Measurements from ENCODE around the gene SEZ6L2. TPM values are rescaled to one million over a fixed set of nuclear protein-coding genes. Genes with fewer than 3 reads are reported as not detected.
A peak's percentile ranks its signal among the peaks of the same experiment; 100 is the strongest.

SEZ6L2 gene
- total and polyA plus RNA-seq, 2 of the 13 experiments (the other 11 are each of a cell fraction or from before 2014, with no cell fraction given) = 14.9 to 16.9 TPM

DNA sequence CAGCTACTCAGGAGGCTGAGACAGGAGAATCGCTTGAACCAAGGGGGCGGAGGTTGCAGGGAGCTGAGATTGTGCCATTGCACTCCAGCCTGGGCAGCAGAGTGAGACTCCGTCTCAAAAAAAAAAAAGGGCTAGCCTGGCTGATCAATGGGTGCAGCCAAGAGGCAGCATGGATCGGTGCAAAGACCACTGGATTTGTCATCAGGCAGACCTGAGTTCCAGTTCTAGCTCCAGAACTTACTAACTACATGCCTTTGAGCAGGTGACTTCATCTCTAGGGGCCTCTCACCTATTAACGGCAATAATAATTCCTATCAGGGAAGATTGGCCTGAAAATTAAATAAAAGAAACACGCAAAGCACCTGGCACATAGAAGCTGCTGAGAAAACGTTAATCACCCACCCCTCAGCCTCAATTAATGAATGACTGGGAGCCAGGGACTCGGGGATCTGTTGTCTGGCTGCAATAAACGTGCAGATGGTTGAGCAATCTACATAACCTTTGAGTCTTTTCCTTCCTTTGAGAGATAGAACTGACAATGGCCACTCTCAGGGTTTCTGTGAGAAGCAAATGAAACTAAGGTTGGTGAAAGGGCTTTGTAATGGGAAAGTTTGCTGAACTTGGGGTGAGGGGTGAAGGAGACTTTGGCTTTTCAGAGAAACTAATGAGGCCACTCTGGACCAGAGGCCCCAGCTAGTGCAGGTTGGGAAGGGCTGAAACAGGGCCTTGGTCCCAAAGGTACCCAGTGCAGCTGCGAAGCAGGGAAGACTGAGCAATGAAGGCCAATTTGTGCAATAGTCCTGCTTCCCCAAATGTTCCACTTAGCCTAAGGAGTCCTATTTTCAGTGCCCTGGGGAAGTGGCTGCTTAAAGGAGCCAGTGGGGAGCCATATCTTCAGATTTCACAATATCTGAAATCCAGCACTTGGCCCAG is 7.6 kb downstream of the SEZ6L2 start (continued):
- TF ChIP-seq ZFP82 (CRISPR knock-in tag; IDR thresholded peaks at IDR 0.05; ENCODE audit: borderline replicate concordance) = no peak
- no peak; the same call in 1 of the 2 replicates for TF ChIP-seq HMG20B (CRISPR knock-in tag; conservative IDR thresholded peaks at IDR 0.05)
- no peak for TF ChIP-seq KDM4B (CRISPR knock-in tag; IDR thresholded peaks at IDR 0.05)
- TF ChIP-seq BCL3 (CRISPR knock-in tag; IDR thresholded peaks at IDR 0.05) = no peak
- TF ChIP-seq AGO2 (optimal IDR thresholded peaks at IDR 0.05; ENCODE audit: low read depth, low read length) = no peak
- TF ChIP-seq, protein P1, sequence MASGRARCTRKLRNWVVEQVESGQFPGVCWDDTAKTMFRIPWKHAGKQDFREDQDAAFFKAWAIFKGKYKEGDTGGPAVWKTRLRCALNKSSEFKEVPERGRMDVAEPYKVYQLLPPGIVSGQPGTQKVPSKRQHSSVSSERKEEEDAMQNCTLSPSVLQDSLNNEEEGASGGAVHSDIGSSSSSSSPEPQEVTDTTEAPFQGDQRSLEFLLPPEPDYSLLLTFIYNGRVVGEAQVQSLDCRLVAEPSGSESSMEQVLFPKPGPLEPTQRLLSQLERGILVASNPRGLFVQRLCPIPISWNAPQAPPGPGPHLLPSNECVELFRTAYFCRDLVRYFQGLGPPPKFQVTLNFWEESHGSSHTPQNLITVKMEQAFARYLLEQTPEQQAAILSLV (CRISPR knock-in tag; IDR thresholded peaks at IDR 0.05; ENCODE audit: borderline replicate concordance) = no peak
- TF ChIP-seq MYPOP (CRISPR knock-in tag; IDR thresholded peaks at IDR 0.05) = 0 out of 2 replicates have a peak, but pooled peaks have one; percentile 23
- no peak for TF ChIP-seq YEATS2 (CRISPR knock-in tag; IDR thresholded peaks at IDR 0.05; ENCODE audit: borderline replicate concordance)
- TF ChIP-seq ZNF549 (CRISPR knock-in tag; IDR thresholded peaks at IDR 0.05) = no peak
- TF ChIP-seq ZNF800 (CRISPR knock-in tag; IDR thresholded peaks at IDR 0.05) = no peak; the same call in 1 of the 2 replicates
- no peak for TF ChIP-seq ZNF674 (CRISPR knock-in tag; IDR thresholded peaks at IDR 0.05; ENCODE audit: low read depth)
- TF ChIP-seq HMGA1 (CRISPR knock-in tag; conservative IDR thresholded peaks at IDR 0.05) = no peak
- TF ChIP-seq ZNF629 (CRISPR knock-in tag; conservative IDR thresholded peaks at IDR 0.05) = peak; percentile 94
- peak; percentile 73; the same call in 1 of the 2 replicates for TF ChIP-seq FOXJ3 (CRISPR knock-in tag; IDR thresholded peaks at IDR 0.05; ENCODE audit: borderline replicate concordance)
- TF ChIP-seq ZC3H4 (CRISPR knock-in tag; IDR thresholded peaks at IDR 0.05; ENCODE audit: borderline replicate concordance) = no peak
- TF ChIP-seq, protein P2, sequence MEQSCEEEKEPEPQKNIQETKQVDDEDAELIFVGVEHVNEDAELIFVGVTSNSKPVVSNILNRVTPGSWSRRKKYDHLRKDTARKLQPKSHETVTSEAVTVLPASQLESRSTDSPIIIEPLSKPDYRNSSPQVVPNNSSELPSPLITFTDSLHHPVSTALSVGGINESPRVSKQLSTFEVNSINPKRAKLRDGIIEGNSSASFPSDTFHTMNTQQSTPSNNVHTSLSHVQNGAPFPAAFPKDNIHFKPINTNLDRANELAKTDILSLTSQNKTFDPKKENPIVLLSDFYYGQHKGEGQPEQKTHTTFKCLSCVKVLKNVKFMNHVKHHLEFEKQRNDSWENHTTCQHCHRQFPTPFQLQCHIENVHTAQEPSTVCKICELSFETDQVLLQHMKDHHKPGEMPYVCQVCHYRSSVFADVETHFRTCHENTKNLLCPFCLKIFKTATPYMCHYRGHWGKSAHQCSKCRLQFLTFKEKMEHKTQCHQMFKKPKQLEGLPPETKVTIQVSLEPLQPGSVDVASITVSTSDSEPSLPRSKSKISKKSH (CRISPR knock-in tag; IDR thresholded peaks at IDR 0.05; ENCODE audit: borderline replicate concordance) = no peak
- no peak for TF ChIP-seq ZNF615 (CRISPR knock-in tag; IDR thresholded peaks at IDR 0.05; ENCODE audit: borderline replicate concordance)
- no peak; the same call in 1 of the 2 replicates for TF ChIP-seq NFYC (CRISPR knock-in tag; IDR thresholded peaks at IDR 0.05)
- TF ChIP-seq THRA (CRISPR knock-in tag; IDR thresholded peaks at IDR 0.05; ENCODE audit: borderline replicate concordance) = no peak
- no peak; the same call in 1 of the 2 replicates for TF ChIP-seq DMAP1 (CRISPR knock-in tag; IDR thresholded peaks at IDR 0.05)

All from HepG2 (cell line).